WTC11 (cell line): ENCODE data around the gene KNSTRN. TPM values are rescaled to one million over a fixed set of nuclear protein-coding genes. Genes with fewer than 3 reads are reported as not detected.

Experiments used
- ATAC-seq: fragments of 200-7000 bp; cut with Tn5 transposase; 2 replicates; pipeline ENCODE4 v1.10.0; 2021; ENCODE audit warnings: mild to moderate bottlenecking, moderate library complexity
- CTCF ChIA-PET: fragments of 300-600 bp; sonication (Branson Sonifier 250); formaldehyde crosslinking; loops from one replicate; lab custom pipeline; 2021; ENCODE audit warnings: antibody characterized with exemption; lab: Charles Lee
- POLR2A ChIA-PET: fragments of 350-600 bp; sonication (Branson Sonifier 250); formaldehyde crosslinking; loops from one replicate; lab custom pipeline; 2021; ENCODE audit warnings: antibody characterized with exemption; lab: Charles Lee
- DNase-seq: peaks from one replicate; pipeline ENCODE4 v3.0.0; 2021; ENCODE audit warnings: low spot score
- H3K27ac Mint-ChIP-seq: 2 replicates; pipeline ENCODE4 v1.8.0; 2021; ENCODE audit warnings: mixed read lengths
- H3K27me3 Mint-ChIP-seq: 2 replicates; pipeline ENCODE4 v1.8.0; 2021; ENCODE audit warnings: low read depth, mild to moderate bottlenecking, moderate library complexity, mixed read lengths
- H3K36me3 Mint-ChIP-seq: 2 replicates; pipeline ENCODE4 v1.8.0; 2021; ENCODE audit warnings: mixed read lengths
- H3K4me1 Mint-ChIP-seq: 2 replicates; pipeline ENCODE4 v1.8.0; 2022; ENCODE audit warnings: mixed read lengths
- H3K4me3 Mint-ChIP-seq: 2 replicates; pipeline ENCODE4 v1.8.0; 2021; ENCODE audit warnings: mild to moderate bottlenecking, moderate library complexity, mixed read lengths
- H3K9me3 Mint-ChIP-seq: 2 replicates; pipeline ENCODE4 v1.8.0; 2021; ENCODE audit warnings: mixed read lengths
- E2F5 ChIP-seq: sonication (generic); formaldehyde crosslinking; IDR thresholded peaks from 2 replicates; pipeline ENCODE4 v1.8.1; 2022; ENCODE audit warnings: mild to moderate bottlenecking, moderate library complexity, missing genetic modification reagents
- ELF4 ChIP-seq: sonication (generic); formaldehyde crosslinking; IDR thresholded peaks from 2 replicates; pipeline ENCODE4 v1.8.1; 2022; ENCODE audit warnings: low read depth, mild to moderate bottlenecking, moderate library complexity, missing genetic modification reagents
- ERG ChIP-seq: fragments of 250-450 bp; sonication (Bioruptor Pico); IDR thresholded peaks from 2 replicates; pipeline ENCODE4 v1.8.0; 2021; ENCODE audit warnings: mild to moderate bottlenecking
- ETV6 ChIP-seq: sonication (generic); formaldehyde crosslinking; IDR thresholded peaks from 2 replicates; pipeline ENCODE4 v1.8.1; 2022; ENCODE audit warnings: mild to moderate bottlenecking, missing genetic modification reagents
- FOXK1 ChIP-seq: sonication (generic); formaldehyde crosslinking; IDR thresholded peaks from 2 replicates; pipeline ENCODE4 v1.8.0; 2022; ENCODE audit warnings: mild to moderate bottlenecking, moderate library complexity, missing genetic modification reagents
- HMGXB4 ChIP-seq: sonication (generic); formaldehyde crosslinking; IDR thresholded peaks from 2 replicates; pipeline ENCODE4 v1.8.1; 2023; ENCODE audit warnings: mild to moderate bottlenecking, moderate library complexity, missing genetic modification reagents
- MXD4 ChIP-seq: fragments of 250-450 bp; sonication (Bioruptor Pico); IDR thresholded peaks from 2 replicates; pipeline ENCODE4 v1.8.0; 2021; ENCODE audit warnings: mild to moderate bottlenecking, moderate library complexity, borderline replicate concordance
- NFATC4 ChIP-seq: fragments of 250-450 bp; sonication (Bioruptor Pico); IDR thresholded peaks from 2 replicates; pipeline ENCODE4 v1.9.0; 2021; ENCODE audit warnings: mild to moderate bottlenecking
- OVOL2 ChIP-seq: fragments of 250-450 bp; sonication (Bioruptor Pico); IDR thresholded peaks from 2 replicates; pipeline ENCODE4 v1.9.0; 2021; ENCODE audit warnings: mild to moderate bottlenecking, borderline replicate concordance
- RORB ChIP-seq: fragments of 250-450 bp; sonication (Bioruptor Pico); IDR thresholded peaks from 2 replicates; pipeline ENCODE4 v1.9.0; 2021; ENCODE audit warnings: mild to moderate bottlenecking
- SMAD3 ChIP-seq: sonication (generic); formaldehyde crosslinking; IDR thresholded peaks from 2 replicates; pipeline ENCODE4 v1.8.0; 2022; ENCODE audit warnings: missing genetic modification reagents, mild to moderate bottlenecking, borderline replicate concordance
- SOX15 ChIP-seq: fragments of 250-450 bp; sonication (Bioruptor Pico); IDR thresholded peaks from 2 replicates; pipeline ENCODE4 v1.9.0; 2021; ENCODE audit warnings: mild to moderate bottlenecking
- TCF7 ChIP-seq: sonication (generic); formaldehyde crosslinking; IDR thresholded peaks from 2 replicates; pipeline ENCODE4 v1.8.0; 2022; ENCODE audit warnings: mild to moderate bottlenecking, low read depth, missing genetic modification reagents, moderate library complexity
- USF2 ChIP-seq: sonication (generic); formaldehyde crosslinking; IDR thresholded peaks from 2 replicates; pipeline ENCODE4 v1.8.1; 2023; ENCODE audit warnings: mild to moderate bottlenecking, missing genetic modification reagents, moderate library complexity
- ZNF232 ChIP-seq: sonication (generic); formaldehyde crosslinking; IDR thresholded peaks from 2 replicates; pipeline ENCODE4 v1.8.0; 2022; ENCODE audit warnings: mild to moderate bottlenecking, missing genetic modification reagents
- total RNA-seq: library from RNA; stranded (reverse); gene quantifications from 3 replicates; pipeline ENCODE4 v1.2.3, GENCODE V29; 2021
- TF ChIP-seq, protein P1 (sequence below): sonication (generic); formaldehyde crosslinking; IDR thresholded peaks from 2 replicates; pipeline ENCODE4 v1.8.1; 2023; ENCODE audit warnings: mild to moderate bottlenecking, missing genetic modification reagents
- TF ChIP-seq, protein P2 (sequence below): fragments of 250-450 bp; sonication (Bioruptor Pico); conservative IDR thresholded peaks from 2 replicates; pipeline ENCODE4 v1.9.0; 2021; ENCODE audit warnings: mild to moderate bottlenecking

The KNSTRN gene
- total RNA-seq, 1 experiment from 2014 or later: 73.4 TPM

DNA sequence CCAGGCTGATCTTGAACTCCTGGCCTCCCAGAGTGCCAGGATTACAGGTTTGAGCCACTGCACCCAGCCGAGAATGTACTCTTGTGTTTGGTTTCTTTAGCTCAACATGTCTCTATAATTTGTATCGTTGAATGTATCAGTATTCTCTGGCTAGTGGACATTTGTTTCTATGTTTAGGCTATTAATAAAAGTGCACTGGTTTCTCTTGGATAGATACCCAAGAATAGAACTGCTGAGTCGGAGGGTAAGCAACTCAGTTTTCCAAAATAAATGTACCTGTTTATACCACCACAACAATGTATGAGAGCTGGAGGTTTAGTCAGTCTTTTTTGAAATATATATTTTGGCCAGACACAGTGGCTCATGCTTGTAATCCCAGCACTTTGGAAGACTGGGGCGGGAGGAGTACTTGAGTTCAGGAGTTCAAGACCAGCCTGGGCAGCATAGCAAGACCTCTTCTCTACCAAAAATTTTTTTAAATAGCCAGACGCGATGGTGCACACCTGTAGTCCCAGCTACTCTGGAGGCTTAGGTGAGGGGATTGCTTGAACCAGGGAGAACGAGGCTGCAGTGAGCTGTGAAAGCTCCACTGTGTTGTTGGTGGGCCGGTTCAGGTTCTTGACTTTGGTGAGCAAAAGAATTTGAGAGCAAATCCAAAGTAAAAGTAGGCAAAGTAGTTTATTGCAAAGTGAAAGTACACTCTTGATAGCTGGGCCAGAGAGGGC, 15.3 kb downstream of the KNSTRN start:
- CTCF ChIA-PET: interaction anchor here (0.7 to 1.6 kb wide), 8 partner anchors 8 to 119 kb away, joined by 3 to 10 read pairs (median 6); partner anchors contain the start of gene IVD
- no peaks in the 10 kb centered on the region; the same call in 1 of the 2 replicates for H3K9me3 Mint-ChIP-seq

More for the DNA sequence above, 15.3 kb downstream of the KNSTRN start:
- H3K27ac Mint-ChIP-seq: no peak overlapping the region
- DNase-seq: no peak
- H3K4me1 Mint-ChIP-seq: no peaks in the 10 kb centered on the region
- POLR2A ChIA-PET: interaction anchor here (1.4 kb wide), 1 partner anchor 8 kb away, joined by 9 read pairs; the partner anchor contains the start of gene IVD
- TF ChIP-seq NFATC4 (no peak), FOXK1 (CRISPR knock-in tag) (no peak), ZNF232 (CRISPR knock-in tag) (no peak), USF2 (CRISPR knock-in tag) (no peak), MXD4 (CRISPR knock-in tag) (no peak), OVOL2 (no peak), SMAD3 (CRISPR knock-in tag) (no peak), HMGXB4 (no peak), E2F5 (CRISPR knock-in tag) (no peak), TCF7 (CRISPR knock-in tag) (no peak), RORB (CRISPR knock-in tag) (no peak), ERG (CRISPR knock-in tag) (no peak), ETV6 (CRISPR knock-in tag) (no peak), ELF4 (CRISPR knock-in tag) (no peak), SOX15 (no peak)
- TF ChIP-seq, protein P1, sequence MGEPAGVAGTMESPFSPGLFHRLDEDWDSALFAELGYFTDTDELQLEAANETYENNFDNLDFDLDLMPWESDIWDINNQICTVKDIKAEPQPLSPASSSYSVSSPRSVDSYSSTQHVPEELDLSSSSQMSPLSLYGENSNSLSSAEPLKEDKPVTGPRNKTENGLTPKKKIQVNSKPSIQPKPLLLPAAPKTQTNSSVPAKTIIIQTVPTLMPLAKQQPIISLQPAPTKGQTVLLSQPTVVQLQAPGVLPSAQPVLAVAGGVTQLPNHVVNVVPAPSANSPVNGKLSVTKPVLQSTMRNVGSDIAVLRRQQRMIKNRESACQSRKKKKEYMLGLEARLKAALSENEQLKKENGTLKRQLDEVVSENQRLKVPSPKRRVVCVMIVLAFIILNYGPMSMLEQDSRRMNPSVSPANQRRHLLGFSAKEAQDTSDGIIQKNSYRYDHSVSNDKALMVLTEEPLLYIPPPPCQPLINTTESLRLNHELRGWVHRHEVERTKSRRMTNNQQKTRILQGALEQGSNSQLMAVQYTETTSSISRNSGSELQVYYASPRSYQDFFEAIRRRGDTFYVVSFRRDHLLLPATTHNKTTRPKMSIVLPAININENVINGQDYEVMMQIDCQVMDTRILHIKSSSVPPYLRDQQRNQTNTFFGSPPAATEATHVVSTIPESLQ (CRISPR knock-in tag): no peak
- TF ChIP-seq, protein P2, sequence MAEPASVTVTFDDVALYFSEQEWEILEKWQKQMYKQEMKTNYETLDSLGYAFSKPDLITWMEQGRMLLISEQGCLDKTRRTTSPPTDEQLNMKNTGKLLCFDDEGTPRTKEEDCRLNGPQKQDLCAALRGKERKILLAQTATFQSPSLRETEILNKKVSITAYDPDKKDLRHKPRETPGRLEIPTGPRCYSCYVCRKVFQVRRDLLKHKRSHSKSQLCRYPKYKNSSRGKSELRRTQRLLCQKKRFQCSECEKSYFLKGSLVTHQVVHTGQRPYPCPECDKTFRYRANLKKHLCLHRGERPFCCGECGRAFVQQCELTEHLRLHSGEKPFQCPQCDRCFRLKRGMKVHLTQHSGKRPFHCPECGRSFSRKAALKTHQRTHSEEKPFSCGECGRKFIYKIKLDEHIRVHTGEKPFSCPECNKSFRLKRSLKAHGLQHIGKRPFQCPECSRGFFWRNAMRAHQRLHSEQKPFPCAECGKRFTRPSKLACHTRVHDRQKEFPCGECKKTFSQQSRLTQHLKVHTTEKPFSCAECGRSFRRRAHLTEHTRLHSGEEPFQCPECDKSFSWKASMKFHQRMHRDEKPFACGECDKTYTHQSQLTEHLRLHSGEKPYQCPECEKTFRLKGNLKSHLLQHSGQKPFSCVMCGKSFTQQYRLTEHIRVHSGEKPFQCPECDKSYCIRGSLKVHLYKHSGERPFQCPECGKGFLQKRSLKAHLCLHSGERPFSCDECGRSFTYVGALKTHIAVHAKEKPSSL (CRISPR knock-in tag): no peak
- H3K27me3 Mint-ChIP-seq: no peaks in the 10 kb centered on the region
- no peak for ATAC-seq
- H3K4me3 Mint-ChIP-seq: no peak overlapping the region
- peaks cover 15% of the 10 kb centered on the region for H3K36me3 Mint-ChIP-seq
